Measurements from ENCODE around the gene STRIP2.
A peak's percentile ranks its signal among the peaks of the same experiment; 100 is the strongest.
"Not testable (repeated sequence)": the region's sequence is repeated elsewhere in the genome, so short reads cannot be mapped to it uniquely, and the experiment has no call there.

The STRIP2 gene

DNA sequence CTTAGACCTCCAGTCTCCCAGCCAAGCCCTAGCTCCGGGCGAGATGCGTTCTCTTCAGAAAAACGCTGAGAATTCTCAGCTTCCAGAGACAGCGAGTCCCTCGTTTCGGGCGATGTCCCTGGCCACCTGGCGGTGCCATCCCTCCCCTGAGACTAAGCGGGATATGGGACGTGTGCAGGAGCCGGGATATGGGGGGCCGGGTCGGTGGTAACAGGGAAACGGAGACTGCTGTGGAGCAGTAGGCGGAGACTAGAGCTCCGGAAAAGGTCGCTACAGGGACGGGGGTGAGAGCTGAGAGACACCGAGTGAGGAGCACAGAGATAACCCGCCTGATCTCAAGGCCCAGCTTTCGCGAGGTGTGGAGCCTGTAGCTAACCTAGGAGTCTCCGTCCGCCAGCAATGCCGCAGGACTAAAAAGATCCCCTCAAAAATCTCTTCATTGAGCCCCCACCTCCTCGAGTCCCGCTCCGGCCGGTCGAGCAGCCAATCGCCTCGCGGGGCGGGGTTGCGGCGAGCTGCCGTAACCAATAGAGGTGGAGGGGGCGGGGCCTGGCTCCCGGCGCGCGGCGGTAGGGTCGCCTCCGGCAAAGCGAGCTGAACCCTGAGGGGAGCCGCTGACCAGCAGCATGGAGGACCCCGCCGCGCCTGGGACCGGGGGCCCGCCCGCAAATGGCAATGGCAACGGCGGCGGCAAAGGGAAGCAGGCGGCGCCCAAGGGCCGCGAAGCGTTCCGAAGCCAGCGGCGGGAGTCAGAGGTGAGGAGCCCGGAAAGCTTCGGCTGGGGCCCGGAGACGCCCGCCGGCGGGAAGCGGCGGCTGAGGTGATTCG lies at the start of gene STRIP2:
STRIP2 (plus strand) TSS at position 586 of the 828 bp plus-strand sequence; CDS start at position 627, 41 bp downstream.
- peak; percentile 95 for DNase-seq

- no peak for DNase-seq
Measured at GRCh38 chr7:129385116-129385515, 49.1 kb upstream of the STRIP2 start.

GRCh38 chr7:129385598-129385997 lies 48.6 kb upstream of the STRIP2 start:
- no peak for DNase-seq

GRCh38 chr7:129386506-129386905 lies 47.7 kb upstream of the STRIP2 start:
- DNase-seq, result no peak

DNA sequence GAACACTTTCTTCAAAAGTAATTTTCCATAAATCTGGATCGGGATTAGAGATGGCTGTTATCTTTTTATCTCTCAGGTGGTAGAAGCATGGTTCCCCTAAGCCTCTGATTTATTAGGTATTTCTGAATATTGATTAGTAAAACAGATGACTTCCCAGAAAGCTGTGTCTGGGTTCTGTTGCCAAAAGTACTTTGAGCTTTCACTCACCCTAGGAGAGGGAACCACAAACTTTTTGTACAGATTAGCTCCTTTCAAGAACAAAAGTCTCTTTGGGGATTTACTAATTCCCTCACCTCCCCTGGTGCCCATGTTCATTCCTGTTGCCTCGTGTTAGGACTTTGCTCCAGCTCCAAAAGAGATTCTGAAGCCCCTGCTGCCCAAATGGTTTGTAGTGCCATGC lies 46.7 kb upstream of the STRIP2 start:
- no peak for DNase-seq

GRCh38 chr7:129388333-129389098 lies 45.7 kb upstream of the STRIP2 start:
- no peak for DNase-seq

DNA sequence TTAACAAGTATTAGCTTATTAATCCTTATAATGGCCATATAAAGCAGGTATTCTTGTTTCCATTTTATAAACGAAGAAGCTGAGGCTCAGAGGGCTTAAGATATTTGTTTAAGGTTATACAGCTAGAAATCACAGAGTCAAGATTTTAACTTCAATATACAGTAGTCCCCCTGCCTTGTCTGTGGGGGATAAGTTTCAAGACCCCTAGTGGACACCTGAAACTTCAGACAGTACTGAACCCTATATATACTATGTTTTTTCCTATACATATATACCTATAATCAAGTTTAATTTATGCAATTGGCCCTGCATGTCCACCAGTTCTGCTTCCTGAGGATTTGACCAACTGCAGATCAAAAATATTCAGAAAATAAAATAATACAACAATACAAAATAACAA lies 44.4 kb upstream of the STRIP2 start:
- DNase-seq, result no peak

- DNase-seq, result no peak
Measured at GRCh38 chr7:129390314-129390713, 43.9 kb upstream of the STRIP2 start.

- DNase-seq, result no peak
Measured at GRCh38 chr7:129391546-129392171, 42.6 kb upstream of the STRIP2 start.

- no peak for DNase-seq
Measured at GRCh38 chr7:129393255-129393654, 41.0 kb upstream of the STRIP2 start.

DNA sequence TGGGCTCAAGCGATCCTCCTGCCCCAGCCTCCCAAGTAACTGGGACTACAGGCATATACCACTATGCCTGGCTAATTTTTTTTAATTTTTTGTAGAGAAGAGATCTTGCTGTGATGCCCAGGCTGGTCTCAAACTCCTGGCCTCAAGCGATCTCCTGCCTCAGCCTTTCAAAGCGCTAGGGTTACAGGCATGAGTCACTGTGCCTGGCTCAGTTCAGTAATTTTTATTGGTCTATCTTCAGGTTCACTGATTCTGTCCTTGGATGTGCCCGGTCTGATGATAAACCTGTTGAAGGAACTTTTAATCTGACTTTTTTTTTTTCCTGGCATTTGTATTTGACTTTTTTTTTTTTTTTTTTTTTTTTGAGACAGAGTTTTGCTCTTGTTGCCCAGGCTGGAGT lies 40.1 kb upstream of the STRIP2 start:
- DNase-seq, result no peak

DNA sequence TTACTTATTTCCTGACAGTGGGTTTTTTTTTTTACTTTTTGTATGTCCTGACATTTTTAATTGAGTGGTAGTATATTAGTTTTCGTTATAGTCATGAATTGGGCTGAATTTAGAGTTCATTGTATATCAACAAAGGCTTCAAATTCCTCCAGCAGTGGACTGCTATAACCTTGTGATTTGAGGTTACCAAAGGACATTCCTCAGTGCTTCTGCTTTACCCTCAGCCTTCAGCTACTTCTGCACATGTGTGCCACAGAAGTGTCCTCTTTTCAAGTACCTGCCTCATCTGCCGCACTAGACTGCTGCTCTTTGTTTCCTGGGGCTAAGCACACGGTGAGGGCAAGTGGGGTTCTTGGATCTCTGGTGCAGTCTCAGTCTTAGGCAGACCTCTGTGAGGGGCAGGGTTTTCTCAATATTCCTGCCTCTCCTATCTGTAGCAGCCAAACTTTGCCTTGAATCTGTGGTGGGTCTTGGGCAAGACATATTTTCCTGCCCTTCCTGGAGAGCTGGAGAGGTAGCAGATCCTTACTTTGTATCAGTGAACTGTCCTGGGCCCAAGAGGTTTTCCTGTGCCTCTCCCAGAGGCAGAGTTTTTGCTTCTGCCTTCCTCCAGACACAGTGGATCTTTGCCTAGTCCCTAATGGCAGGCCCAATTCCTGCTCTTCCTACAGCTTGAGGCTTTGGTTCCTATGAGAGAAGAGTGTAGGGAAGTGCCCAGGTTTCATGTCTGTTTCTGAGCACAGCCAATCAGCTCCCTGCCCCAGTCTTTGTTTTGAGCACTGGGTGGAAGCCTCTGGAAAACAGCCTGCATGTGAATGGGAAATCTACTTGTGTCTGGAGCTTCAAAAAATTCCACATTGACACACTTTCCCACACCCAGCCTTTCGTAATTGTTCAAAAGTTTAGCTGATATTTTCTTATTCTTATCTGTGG lies 39.0 kb upstream of the STRIP2 start:
- DNase-seq, result no peak

DNA sequence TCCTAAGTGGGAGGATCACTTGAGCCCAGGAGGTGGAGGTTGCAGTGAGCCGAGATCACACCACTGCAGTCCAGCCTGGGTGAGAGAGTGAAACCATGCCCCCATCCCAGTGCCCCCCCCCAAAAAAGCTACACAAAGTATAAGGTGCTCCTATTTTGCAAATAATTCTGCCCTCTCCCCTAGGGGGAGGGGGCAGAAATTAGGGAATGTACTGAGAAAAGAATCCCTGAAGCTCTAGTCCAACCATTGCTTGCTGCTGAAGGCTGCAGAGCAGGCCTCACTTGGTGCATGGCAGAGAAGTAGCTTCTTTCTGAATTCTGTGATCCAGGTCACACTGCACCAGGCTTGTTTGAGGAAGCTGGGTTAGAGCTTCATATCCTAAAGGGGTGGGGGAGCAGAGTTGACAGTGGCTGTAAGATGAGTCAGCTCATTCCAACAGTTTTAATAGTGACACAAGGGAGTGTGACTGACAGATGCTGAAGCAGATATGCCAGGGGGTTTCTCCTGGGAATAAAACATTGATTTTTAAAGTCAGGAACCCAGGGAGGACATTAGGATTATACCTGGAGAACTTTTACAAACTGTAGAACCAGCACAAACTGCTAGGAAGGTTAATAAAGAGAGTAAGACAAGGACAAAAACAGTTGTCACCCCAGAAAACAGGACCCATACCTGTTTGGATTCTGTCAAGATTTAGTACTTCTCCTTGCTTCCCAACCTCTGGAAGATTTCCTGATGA lies 32.8 kb upstream of the STRIP2 start:
- DNase-seq, result no peak

- peak; percentile 34 for DNase-seq
Measured at GRCh38 chr7:129401967-129402860, 32.0 kb upstream of the STRIP2 start.

DNA sequence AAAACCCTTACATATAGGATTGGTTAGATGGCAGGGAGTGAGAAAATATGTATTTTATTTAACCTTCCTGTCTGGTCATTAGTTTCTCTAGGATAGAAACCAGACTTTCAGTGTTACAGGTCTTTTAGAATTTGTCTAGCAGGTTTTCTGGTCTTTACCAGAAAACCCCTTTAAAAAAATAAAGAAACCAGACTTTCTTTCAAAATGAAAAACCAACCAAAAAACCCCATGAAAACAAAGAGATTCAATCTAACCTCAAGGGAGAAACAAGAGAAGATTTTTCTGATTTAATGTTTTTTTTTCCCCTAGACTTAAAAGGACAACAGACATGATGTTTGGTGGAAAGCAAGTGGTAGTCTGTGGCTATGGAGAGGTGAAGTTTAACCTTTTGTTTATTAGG lies 28.7 kb upstream of the STRIP2 start:
- no peak for DNase-seq

DNA sequence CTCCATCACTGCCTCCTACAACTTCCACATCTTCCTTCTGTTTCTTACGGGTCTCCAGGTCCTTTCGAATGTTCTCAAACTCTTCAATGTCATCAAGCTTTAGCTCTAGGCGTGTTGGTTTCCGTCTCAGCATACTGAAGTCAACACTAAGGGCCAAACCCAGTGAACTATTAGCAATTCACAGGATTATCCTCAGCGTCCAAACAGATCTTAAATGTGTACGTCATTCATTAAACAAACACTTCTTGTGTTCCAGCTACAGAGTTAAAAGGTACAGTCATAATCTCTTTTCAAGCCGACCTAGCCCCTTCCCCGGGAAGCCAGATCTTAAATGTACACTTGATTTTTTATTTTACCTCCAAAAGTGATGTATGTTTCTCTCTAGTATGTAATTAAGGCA lies 24.0 kb upstream of the STRIP2 start:
- DNase-seq, result not testable (repeated sequence)

GRCh38 chr7:129412501-129412900 lies 21.7 kb upstream of the STRIP2 start:
- DNase-seq, result no peak

DNA sequence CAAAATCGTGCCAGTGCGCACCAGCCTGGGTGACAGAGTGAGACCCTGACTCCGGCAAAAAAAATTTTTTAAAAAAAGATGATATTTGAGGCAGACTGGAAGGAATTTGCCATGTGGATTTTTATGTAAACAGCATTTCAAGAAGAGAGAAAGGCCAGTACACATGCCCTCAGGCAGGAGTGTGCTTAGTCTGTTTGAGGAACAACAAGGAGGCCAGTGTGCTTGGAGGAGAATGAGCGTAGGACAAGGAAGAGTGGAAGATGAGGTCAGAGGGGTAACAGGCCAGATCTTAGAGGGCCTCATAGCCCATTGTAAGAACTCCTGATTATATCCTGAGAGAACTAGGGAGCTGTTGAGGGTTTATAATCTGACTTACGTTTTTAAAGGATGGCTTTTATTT lies 17.2 kb upstream of the STRIP2 start:
- DNase-seq, result no peak

GRCh38 chr7:129421717-129422250 lies 12.4 kb upstream of the STRIP2 start:
- DNase-seq, result no peak

GRCh38 chr7:129422727-129423126 lies 11.5 kb upstream of the STRIP2 start:
- no peak for DNase-seq

Data from activated CD4-positive, alpha-beta T cell treated with anti-CD3 and anti-CD28 coated beads for 48 hours (primary cell).